ENCODE measurements around the gene SLC6A17.

- TF ChIP-seq ZC3H10 (CRISPR knock-in tag; IDR thresholded peaks at IDR 0.05) (no peak), ZFP3 (CRISPR knock-in tag; IDR thresholded peaks at IDR 0.05) (no peak), GLIS3 (CRISPR knock-in tag; IDR thresholded peaks at IDR 0.05) (no peak), BACH2 (CRISPR knock-in tag; IDR thresholded peaks at IDR 0.05; ENCODE audit: borderline replicate concordance) (no peak), TOX (CRISPR knock-in tag; IDR thresholded peaks at IDR 0.05; ENCODE audit: borderline replicate concordance) (no peak), ESRRG (CRISPR knock-in tag; IDR thresholded peaks at IDR 0.05) (no peak), PATZ1 (CRISPR knock-in tag; IDR thresholded peaks at IDR 0.05; ENCODE audit: borderline replicate concordance) (no peak), CREB5 (CRISPR knock-in tag; IDR thresholded peaks at IDR 0.05; ENCODE audit: low read depth) (no peak), RARB (CRISPR knock-in tag; IDR thresholded peaks at IDR 0.05) (no peak), ISL1 (CRISPR knock-in tag; IDR thresholded peaks at IDR 0.05) (no peak), TCF4 (CRISPR knock-in tag; IDR thresholded peaks at IDR 0.05; ENCODE audit: borderline replicate concordance) (no peak), CSRNP3 (CRISPR knock-in tag; IDR thresholded peaks at IDR 0.05) (no peak)
Measured at GRCh38 chr1:110133436-110133835, 16.9 kb upstream of the SLC6A17 start.
